ENCODE results near the gene MYMX. TPM values are rescaled to one million over a fixed set of nuclear protein-coding genes. Genes with fewer than 3 reads are reported as not detected.

Gene MYMX
- total and polyA plus RNA-seq, 2 of the 13 experiments (the other 11 are each of a cell fraction or from before 2014, with no cell fraction given) = not detected

DNA sequence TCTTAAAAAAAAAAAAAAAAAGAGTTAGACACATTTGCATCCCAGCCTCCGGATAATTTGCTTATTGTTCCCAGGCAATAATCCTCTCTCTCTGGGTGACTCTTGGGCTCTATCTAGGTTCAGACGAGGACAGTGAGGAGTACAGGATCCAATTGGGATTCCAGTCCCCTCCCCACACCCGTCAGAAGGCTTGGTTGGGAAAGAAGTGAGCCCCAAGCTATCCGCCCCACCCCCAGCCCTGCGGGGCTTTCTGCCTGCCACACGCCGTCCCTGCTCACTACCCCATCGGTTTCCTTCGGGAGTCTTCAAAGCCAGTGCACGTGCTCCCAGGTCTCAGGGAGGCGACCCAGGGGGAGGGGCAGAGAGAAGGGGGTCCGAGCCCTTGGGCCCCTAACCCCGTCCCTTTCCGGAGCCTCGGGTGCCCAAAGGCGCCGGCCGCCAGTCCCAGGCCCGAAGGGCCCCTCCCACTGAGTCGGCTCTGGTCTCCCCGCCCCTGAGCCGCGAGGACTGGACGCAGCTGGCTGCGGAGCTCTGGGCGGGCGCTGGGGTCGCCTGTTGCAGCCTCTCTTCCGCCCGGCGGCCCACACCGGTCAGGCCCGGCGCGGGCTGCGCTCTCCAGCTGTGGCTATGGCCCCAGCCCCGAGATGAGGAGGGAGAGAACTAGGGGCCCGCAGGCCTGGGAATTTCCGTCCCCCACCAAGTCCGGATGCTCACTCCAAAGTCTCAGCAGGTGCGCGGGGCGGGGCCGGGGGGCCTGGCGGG, 2.5 kb downstream of the MYMX start (continued):
- TF ChIP-seq, protein P1, sequence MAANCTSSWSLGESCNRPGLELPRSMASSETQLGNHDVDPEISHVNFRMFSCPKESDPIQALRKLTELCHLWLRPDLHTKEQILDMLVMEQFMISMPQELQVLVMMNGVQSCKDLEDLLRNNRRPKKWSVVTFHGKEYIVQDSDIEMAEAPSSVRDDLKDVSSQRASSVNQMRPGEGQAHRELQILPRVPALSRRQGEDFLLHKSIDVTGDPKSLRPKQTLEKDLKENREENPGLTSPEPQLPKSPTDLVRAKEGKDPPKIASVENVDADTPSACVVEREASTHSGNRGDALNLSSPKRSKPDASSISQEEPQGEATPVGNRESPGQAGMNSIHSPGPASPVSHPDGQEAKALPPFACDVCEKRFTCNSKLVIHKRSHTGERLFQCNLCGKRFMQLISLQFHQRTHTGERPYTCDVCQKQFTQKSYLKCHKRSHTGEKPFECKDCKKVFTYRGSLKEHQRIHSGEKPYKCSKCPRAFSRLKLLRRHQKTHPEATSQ (CRISPR knock-in tag; IDR thresholded peaks at IDR 0.05; ENCODE audit: borderline replicate concordance) = no peak; the same call in 1 of the 2 replicates
- 0 out of 2 replicates have a peak, but pooled peaks have one; percentile 30 for TF ChIP-seq ELF1 (CRISPR knock-in tag; IDR thresholded peaks at IDR 0.05)
- TF ChIP-seq BRD4 (CRISPR knock-in tag; IDR thresholded peaks at IDR 0.05) = peak; percentile 48
- TF ChIP-seq, protein P2, sequence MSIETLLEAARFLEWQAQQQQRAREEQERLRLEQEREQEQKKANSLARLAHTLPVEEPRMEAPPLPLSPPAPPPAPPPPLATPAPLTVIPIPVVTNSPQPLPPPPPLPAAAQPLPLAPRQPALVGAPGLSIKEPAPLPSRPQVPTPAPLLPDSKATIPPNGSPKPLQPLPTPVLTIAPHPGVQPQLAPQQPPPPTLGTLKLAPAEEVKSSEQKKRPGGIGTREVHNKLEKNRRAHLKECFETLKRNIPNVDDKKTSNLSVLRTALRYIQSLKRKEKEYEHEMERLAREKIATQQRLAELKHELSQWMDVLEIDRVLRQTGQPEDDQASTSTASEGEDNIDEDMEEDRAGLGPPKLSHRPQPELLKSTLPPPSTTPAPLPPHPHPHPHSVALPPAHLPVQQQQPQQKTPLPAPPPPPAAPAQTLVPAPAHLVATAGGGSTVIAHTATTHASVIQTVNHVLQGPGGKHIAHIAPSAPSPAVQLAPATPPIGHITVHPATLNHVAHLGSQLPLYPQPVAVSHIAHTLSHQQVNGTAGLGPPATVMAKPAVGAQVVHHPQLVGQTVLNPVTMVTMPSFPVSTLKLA (IDR thresholded peaks at IDR 0.05) = no peak
- 0 out of 2 replicates have a peak, but pooled peaks have one; percentile 71 for TF ChIP-seq CC2D1A (CRISPR knock-in tag; IDR thresholded peaks at IDR 0.05)
- TF ChIP-seq KAT7 (CRISPR knock-in tag; IDR thresholded peaks at IDR 0.05; ENCODE audit: borderline replicate concordance) = 0 out of 2 replicates have a peak, but pooled peaks have one; percentile 45
- TF ChIP-seq BCL6 (CRISPR knock-in tag; IDR thresholded peaks at IDR 0.05) = peak; percentile 44; the same call in 1 of the 2 replicates
- TF ChIP-seq SYNCRIP (IDR thresholded peaks at IDR 0.05; ENCODE audit: insufficient read depth, low read depth, low read length) = no peak
- 0 out of 2 replicates have a peak, but pooled peaks have one; percentile 60 for TF ChIP-seq MATR3 (CRISPR knock-in tag; IDR thresholded peaks at IDR 0.05)
- TF ChIP-seq ZNF879 (CRISPR knock-in tag; IDR thresholded peaks at IDR 0.05) = no peak
- TF ChIP-seq, protein P3, sequence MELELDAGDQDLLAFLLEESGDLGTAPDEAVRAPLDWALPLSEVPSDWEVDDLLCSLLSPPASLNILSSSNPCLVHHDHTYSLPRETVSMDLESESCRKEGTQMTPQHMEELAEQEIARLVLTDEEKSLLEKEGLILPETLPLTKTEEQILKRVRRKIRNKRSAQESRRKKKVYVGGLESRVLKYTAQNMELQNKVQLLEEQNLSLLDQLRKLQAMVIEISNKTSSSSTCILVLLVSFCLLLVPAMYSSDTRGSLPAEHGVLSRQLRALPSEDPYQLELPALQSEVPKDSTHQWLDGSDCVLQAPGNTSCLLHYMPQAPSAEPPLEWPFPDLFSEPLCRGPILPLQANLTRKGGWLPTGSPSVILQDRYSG (CRISPR knock-in tag; IDR thresholded peaks at IDR 0.05) = peak; percentile 85; the same call in 1 of the 2 replicates
- TF ChIP-seq ZNF468 (CRISPR knock-in tag; IDR thresholded peaks at IDR 0.05) = 0 out of 2 replicates have a peak, but pooled peaks have one; percentile 36
- TF ChIP-seq ZNF282 (IDR thresholded peaks at IDR 0.05; ENCODE audit: partially characterized antibody) = no peak
- TF ChIP-seq ZSCAN9 (CRISPR knock-in tag; IDR thresholded peaks at IDR 0.05; ENCODE audit: borderline replicate concordance) = peak; percentile 24; the same call in 1 of the 2 replicates
- no peak for TF ChIP-seq HNF4A (CRISPR knock-in tag; IDR thresholded peaks at IDR 0.05)
- TF ChIP-seq, protein P4, sequence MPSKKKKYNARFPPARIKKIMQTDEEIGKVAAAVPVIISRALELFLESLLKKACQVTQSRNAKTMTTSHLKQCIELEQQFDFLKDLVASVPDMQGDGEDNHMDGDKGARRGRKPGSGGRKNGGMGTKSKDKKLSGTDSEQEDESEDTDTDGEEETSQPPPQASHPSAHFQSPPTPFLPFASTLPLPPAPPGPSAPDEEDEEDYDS (CRISPR knock-in tag; IDR thresholded peaks at IDR 0.05) = peak; percentile 72
- TF ChIP-seq SMAD9 (CRISPR knock-in tag; IDR thresholded peaks at IDR 0.05) = 0 out of 2 replicates have a peak, but pooled peaks have one; percentile 70
- peak; percentile 77 for TF ChIP-seq SALL2 (CRISPR knock-in tag; IDR thresholded peaks at IDR 0.05)
- peak; percentile 85; the same call in 1 of the 2 replicates for TF ChIP-seq ZNF619 (CRISPR knock-in tag; IDR thresholded peaks at IDR 0.05)
- peak; percentile 69; the same call in 1 of the 2 replicates for TF ChIP-seq ZNF552 (CRISPR knock-in tag; IDR thresholded peaks at IDR 0.05; ENCODE audit: borderline replicate concordance)
- TF ChIP-seq NKX3-1 (CRISPR knock-in tag; IDR thresholded peaks at IDR 0.05) = peak; percentile 75
- peak; percentile 55; the same call in 1 of the 2 replicates for TF ChIP-seq HIVEP1 (CRISPR knock-in tag; IDR thresholded peaks at IDR 0.05)
- TF ChIP-seq ZNF703 (CRISPR knock-in tag; IDR thresholded peaks at IDR 0.05; ENCODE audit: borderline replicate concordance) = peak; percentile 41; the same call in 1 of the 2 replicates
- TF ChIP-seq, protein P5, sequence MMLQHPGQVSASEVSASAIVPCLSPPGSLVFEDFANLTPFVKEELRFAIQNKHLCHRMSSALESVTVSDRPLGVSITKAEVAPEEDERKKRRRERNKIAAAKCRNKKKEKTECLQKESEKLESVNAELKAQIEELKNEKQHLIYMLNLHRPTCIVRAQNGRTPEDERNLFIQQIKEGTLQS (CRISPR knock-in tag; IDR thresholded peaks at IDR 0.05) = no peak; the same call in 1 of the 2 replicates
- peak; percentile 70; the same call in 1 of the 2 replicates for TF ChIP-seq ZNF605 (CRISPR knock-in tag; IDR thresholded peaks at IDR 0.05)
- TF ChIP-seq NPAS2 (CRISPR knock-in tag; IDR thresholded peaks at IDR 0.05; ENCODE audit: borderline replicate concordance) = no peak
- TF ChIP-seq HOXD1 (CRISPR knock-in tag; IDR thresholded peaks at IDR 0.05) = peak; percentile 50; the same call in 1 of the 2 replicates
